RWPE2 (cell line): ENCODE results near the gene TMEM154.

Experiments used
- ATAC-seq: fragments of 200-7000 bp; cut with Tn5 transposase; 3 replicates; pipeline ENCODE4 v1.9.1; 2021; ENCODE audit warnings: low read depth
- DNase-seq: peaks from one replicate; pipeline ENCODE4 v3.0.0-alpha.2; 2020; ENCODE audit warnings: low spot score
- H3K27ac ChIP-seq: fragments of 450-650 bp; 2 replicates; pipeline ENCODE4 v1.5.1; 2017; ENCODE audit warnings: mild to moderate bottlenecking; ENCODE audit not compliant: poor library complexity, severe bottlenecking
- H3K27me3 ChIP-seq: fragments of 250-450 bp; sonication (Bioruptor Pico); 2 replicates; pipeline ENCODE4 v1.5.1; 2021; ENCODE audit warnings: mild to moderate bottlenecking, moderate library complexity; ENCODE audit not compliant: insufficient read depth, poor library complexity, severe bottlenecking
- H3K36me3 ChIP-seq: fragments of 250-450 bp; sonication (Bioruptor Pico); 2 replicates; pipeline ENCODE4 v1.5.1; 2020; ENCODE audit warnings: low read depth, mild to moderate bottlenecking, moderate library complexity
- H3K4me1 ChIP-seq: fragments of 250-450 bp; sonication (Bioruptor Pico); 2 replicates; pipeline ENCODE4 v1.5.1; 2021; ENCODE audit warnings: mild to moderate bottlenecking, moderate library complexity; ENCODE audit not compliant: insufficient read depth, poor library complexity, severe bottlenecking
- H3K4me3 ChIP-seq: fragments of 250-450 bp; sonication (Bioruptor Pico); 2 replicates; pipeline ENCODE4 v1.5.1; 2021; ENCODE audit warnings: mild to moderate bottlenecking, moderate library complexity; ENCODE audit not compliant: severe bottlenecking
- H3K9me3 ChIP-seq: fragments of 250-450 bp; sonication (Bioruptor Pico); 2 replicates; pipeline ENCODE4 v1.5.1; 2021; ENCODE audit warnings: mild to moderate bottlenecking, moderate library complexity; ENCODE audit not compliant: severe bottlenecking
- TF ChIP-seq, protein P1 (sequence below): fragments of 450-650 bp; IDR thresholded peaks from one replicate; pipeline ENCODE4 v1.5.1; 2017; ENCODE audit warnings: mild to moderate bottlenecking, moderate library complexity; ENCODE audit not compliant: poor library complexity, severe bottlenecking

Gene TMEM154

GRCh38 chr4:152715076-152715475 lies 35.3 kb upstream of the TMEM154 start:
- Histone ChIP-seq H3K27ac (no peak overlapping the region), H3K9me3 (no peaks in the 10 kb centered on the region), H3K36me3 (no peaks in the 10 kb centered on the region), H3K4me3 (no peak overlapping the region), H3K27me3 (no peaks in the 10 kb centered on the region), H3K4me1 (peaks cover 11% of the 10 kb centered on the region)
- ATAC-seq (no peak), DNase-seq (no peak)
- TF ChIP-seq, protein P1, sequence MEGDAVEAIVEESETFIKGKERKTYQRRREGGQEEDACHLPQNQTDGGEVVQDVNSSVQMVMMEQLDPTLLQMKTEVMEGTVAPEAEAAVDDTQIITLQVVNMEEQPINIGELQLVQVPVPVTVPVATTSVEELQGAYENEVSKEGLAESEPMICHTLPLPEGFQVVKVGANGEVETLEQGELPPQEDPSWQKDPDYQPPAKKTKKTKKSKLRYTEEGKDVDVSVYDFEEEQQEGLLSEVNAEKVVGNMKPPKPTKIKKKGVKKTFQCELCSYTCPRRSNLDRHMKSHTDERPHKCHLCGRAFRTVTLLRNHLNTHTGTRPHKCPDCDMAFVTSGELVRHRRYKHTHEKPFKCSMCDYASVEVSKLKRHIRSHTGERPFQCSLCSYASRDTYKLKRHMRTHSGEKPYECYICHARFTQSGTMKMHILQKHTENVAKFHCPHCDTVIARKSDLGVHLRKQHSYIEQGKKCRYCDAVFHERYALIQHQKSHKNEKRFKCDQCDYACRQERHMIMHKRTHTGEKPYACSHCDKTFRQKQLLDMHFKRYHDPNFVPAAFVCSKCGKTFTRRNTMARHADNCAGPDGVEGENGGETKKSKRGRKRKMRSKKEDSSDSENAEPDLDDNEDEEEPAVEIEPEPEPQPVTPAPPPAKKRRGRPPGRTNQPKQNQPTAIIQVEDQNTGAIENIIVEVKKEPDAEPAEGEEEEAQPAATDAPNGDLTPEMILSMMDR = no peak

DNA sequence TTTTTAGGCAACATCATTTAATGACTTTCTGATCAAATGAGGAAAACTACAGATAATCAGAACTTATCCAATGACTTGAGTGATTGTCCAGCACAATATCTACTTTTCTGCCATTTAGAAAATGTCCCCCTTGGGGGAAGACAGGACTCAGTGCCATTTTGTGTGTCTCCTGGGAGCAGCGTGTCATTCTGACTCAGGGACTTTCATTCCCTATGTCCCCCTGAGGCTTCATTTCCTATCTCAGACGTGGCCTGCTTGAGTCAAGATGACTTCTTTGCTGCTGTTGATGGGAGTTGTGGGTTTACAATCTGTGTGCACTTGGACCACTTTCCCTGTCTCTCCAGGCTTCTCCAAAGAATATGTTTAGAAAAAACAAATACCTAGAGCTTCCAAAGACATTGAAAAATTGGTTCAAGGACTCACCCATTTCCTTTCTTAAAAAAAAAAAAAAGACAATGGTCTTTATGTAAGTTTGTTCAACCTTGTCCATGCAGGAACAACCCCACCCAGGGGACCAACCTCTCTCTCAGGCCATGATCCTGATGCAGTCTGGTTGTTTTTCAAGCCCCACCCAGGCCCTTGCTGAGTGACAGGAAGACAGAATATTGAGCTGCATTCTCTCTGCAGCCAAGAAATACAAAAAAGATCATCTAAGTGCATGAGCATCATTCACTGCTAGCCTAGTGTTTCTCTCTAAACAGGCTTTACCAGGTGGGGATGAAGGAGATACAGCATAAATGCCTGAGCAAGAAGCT lies 34.3 kb upstream of the TMEM154 start:
- TF ChIP-seq, protein P1 = no peak
- ATAC-seq = no peak
- Histone ChIP-seq H3K4me3 (no peak overlapping the region), H3K9me3 (no peaks in the 10 kb centered on the region), H3K36me3 (no peaks in the 10 kb centered on the region), H3K4me1 (peaks cover 14% of the 10 kb centered on the region), H3K27ac (no peak overlapping the region), H3K27me3 (no peaks in the 10 kb centered on the region)
- DNase-seq = no peak

- no peak overlapping the region for H3K4me3 ChIP-seq
- ATAC-seq (peak; percentile 96), DNase-seq (peak; percentile 61)
- peaks cover 23% of the 10 kb centered on the region for H3K4me1 ChIP-seq
- H3K36me3 ChIP-seq = no peaks in the 10 kb centered on the region
- TF ChIP-seq, protein P1 = no peak
- H3K27me3 ChIP-seq = no peaks in the 10 kb centered on the region
- peak overlapping the region; percentile 58 for H3K27ac ChIP-seq
- H3K9me3 ChIP-seq = no peaks in the 10 kb centered on the region
Observed at GRCh38 chr4:152709675-152710438, 30.1 kb upstream of the TMEM154 start.

DNA sequence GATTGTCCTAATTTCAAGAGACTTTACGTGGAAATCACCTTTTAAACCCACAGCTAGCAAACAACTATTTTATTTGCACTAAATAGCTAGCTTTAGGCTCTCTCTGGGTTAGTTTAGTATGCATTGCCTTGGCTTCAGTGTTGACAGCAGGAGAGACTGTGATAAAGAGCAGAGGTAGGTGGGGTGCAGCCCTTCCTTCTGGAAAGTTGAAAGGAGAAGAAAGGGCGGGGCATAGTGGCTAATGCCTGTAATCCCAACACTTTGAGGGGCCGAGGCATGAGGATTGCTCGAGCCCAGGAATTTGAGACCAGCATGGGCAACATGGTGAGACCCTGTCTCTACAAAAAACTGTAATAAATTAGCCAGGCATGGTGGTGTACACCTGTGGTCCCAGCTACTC lies 29.0 kb upstream of the TMEM154 start:
- ATAC-seq (no peak), DNase-seq (no peak)
- peaks cover 23% of the 10 kb centered on the region for H3K4me1 ChIP-seq
- H3K27me3 ChIP-seq = no peaks in the 10 kb centered on the region
- no peak overlapping the region for H3K4me3 ChIP-seq
- peak overlapping the region; percentile 58 for H3K27ac ChIP-seq
- H3K36me3 ChIP-seq = no peaks in the 10 kb centered on the region
- no peaks in the 10 kb centered on the region for H3K9me3 ChIP-seq
- TF ChIP-seq, protein P1 = no peak
